Activated naive CD8-positive, alpha-beta T cell treated with anti-CD3 and anti-CD28 coated beads for 36 hours (primary cell): ENCODE results near the gene TUSC2. TPM values are rescaled to one million over a fixed set of nuclear protein-coding genes. Genes with fewer than 3 reads are reported as not detected.
"Not testable (repeated sequence)": the region's sequence is repeated elsewhere in the genome, so short reads cannot be mapped to it uniquely, and the experiment has no call there.

Experiments
- DNase-seq: peaks from one replicate; pipeline ENCODE4 v3.0.0; 2021
- H3K27ac Mint-ChIP-seq: one replicate; pipeline ENCODE4 v1.8.0; 2022; ENCODE audit warnings: mild to moderate bottlenecking, moderate library complexity, mixed read lengths
- H3K27me3 Mint-ChIP-seq: one replicate; pipeline ENCODE4 v1.8.0; 2022; ENCODE audit warnings: mild to moderate bottlenecking, mixed read lengths
- H3K36me3 Mint-ChIP-seq: one replicate; pipeline ENCODE4 v1.8.0; 2021; ENCODE audit warnings: mild to moderate bottlenecking, mixed read lengths
- H3K4me1 Mint-ChIP-seq: one replicate; pipeline ENCODE4 v1.8.0; 2021; ENCODE audit warnings: mixed read lengths
- H3K4me3 Mint-ChIP-seq: one replicate; pipeline ENCODE4 v1.8.0; 2022; ENCODE audit warnings: mild to moderate bottlenecking, moderate library complexity, mixed read lengths
- H3K9me3 Mint-ChIP-seq: one replicate; pipeline ENCODE4 v1.8.0; 2022; ENCODE audit warnings: mixed read lengths
- total RNA-seq, 2 experiments: library from RNA; stranded (reverse); gene quantifications; one replicate each; pipeline ENCODE4 v1.2.3, GENCODE V29; 2021

The TUSC2 gene
- total RNA-seq, 2 experiments from 2014 or later, result 26.8 to 29.1 TPM

GRCh38 chr3:50290161-50290641 is 37.8 kb downstream of the TUSC2 start:
- H3K27me3 Mint-ChIP-seq, result no peaks in the 10 kb centered on the region
- H3K9me3 Mint-ChIP-seq, result no peaks in the 10 kb centered on the region
- no peak for DNase-seq
- H3K27ac Mint-ChIP-seq, result no peak overlapping the region
- H3K36me3 Mint-ChIP-seq, result peaks cover 22% of the 10 kb centered on the region
- peak overlapping the region; percentile 97 for H3K4me3 Mint-ChIP-seq
- peaks cover 8% of the 10 kb centered on the region for H3K4me1 Mint-ChIP-seq

- no peaks in the 10 kb centered on the region for H3K9me3 Mint-ChIP-seq
- no peak for DNase-seq
- no peak overlapping the region for H3K27ac Mint-ChIP-seq
- H3K4me1 Mint-ChIP-seq, result peaks cover 8% of the 10 kb centered on the region
- H3K36me3 Mint-ChIP-seq, result peaks cover 22% of the 10 kb centered on the region
- no peaks in the 10 kb centered on the region for H3K27me3 Mint-ChIP-seq
- H3K4me3 Mint-ChIP-seq, result no peak overlapping the region
These were observed 38.9 kb downstream of the TUSC2 start for GRCh38 chr3:50289130-50289529.

- Mint-ChIP-seq H3K36me3 (peaks cover 22% of the 10 kb centered on the region), H3K4me1 (peaks cover 8% of the 10 kb centered on the region), H3K4me3 (no peak overlapping the region), H3K27me3 (no peaks in the 10 kb centered on the region), H3K27ac (no peak overlapping the region), H3K9me3 (no peaks in the 10 kb centered on the region)
- no peak for DNase-seq
These were observed 39.5 kb downstream of the TUSC2 start for GRCh38 chr3:50288387-50289007.

GRCh38 chr3:50287262-50287661 is 40.8 kb downstream of the TUSC2 start:
- Mint-ChIP-seq H3K4me3 (no peak overlapping the region), H3K4me1 (peaks cover 2% of the 10 kb centered on the region), H3K27ac (no peak overlapping the region), H3K27me3 (no peaks in the 10 kb centered on the region), H3K36me3 (peaks cover 22% of the 10 kb centered on the region), H3K9me3 (no peaks in the 10 kb centered on the region)
- no peak for DNase-seq

- H3K4me1 Mint-ChIP-seq, result peaks cover 2% of the 10 kb centered on the region
- no peak overlapping the region for H3K4me3 Mint-ChIP-seq
- DNase-seq, result no peak
- no peak overlapping the region for H3K27ac Mint-ChIP-seq
- peaks cover 22% of the 10 kb centered on the region for H3K36me3 Mint-ChIP-seq
- no peaks in the 10 kb centered on the region for H3K9me3 Mint-ChIP-seq
- no peaks in the 10 kb centered on the region for H3K27me3 Mint-ChIP-seq
These were observed 41.4 kb downstream of the TUSC2 start for GRCh38 chr3:50286322-50287227.

GRCh38 chr3:50284121-50284520 is 43.9 kb downstream of the TUSC2 start:
- H3K4me1 Mint-ChIP-seq, H3K27ac Mint-ChIP-seq, H3K4me3 Mint-ChIP-seq, DNase-seq, H3K9me3 Mint-ChIP-seq, H3K27me3 Mint-ChIP-seq: not testable (repeated sequence)
- peaks cover 15% of the 10 kb centered on the region for H3K36me3 Mint-ChIP-seq

- no peak overlapping the region for H3K4me3 Mint-ChIP-seq
These were observed 48.6 kb downstream of the TUSC2 start for GRCh38 chr3:50279255-50280016.

GRCh38 chr3:50278880-50279224 is 49.2 kb downstream of the TUSC2 start, which contains the start of gene LSMEM2:
LSMEM2 (plus strand) TSS chr3:50279087; CDS start chr3:50279114, 27 bp downstream.
- no peak within 1 kb of the TSS for H3K27ac Mint-ChIP-seq
- peaks cover 14% of the 10 kb centered on the region for H3K4me1 Mint-ChIP-seq
- no peak for DNase-seq
- H3K36me3 Mint-ChIP-seq, result no peaks in the 10 kb centered on the region
- H3K9me3 Mint-ChIP-seq, result no peaks in the 10 kb centered on the region
- H3K27me3 Mint-ChIP-seq, result peaks cover 37% of the 10 kb centered on the region
- no peak within 1 kb of the TSS for H3K4me3 Mint-ChIP-seq

More at GRCh38 chr3:50279255-50280016, 48.6 kb downstream of the TUSC2 start:
- Mint-ChIP-seq H3K27me3 (peaks cover 31% of the 10 kb centered on the region), H3K36me3 (no peaks in the 10 kb centered on the region), H3K9me3 (no peaks in the 10 kb centered on the region), H3K27ac (no peak overlapping the region), H3K4me1 (peaks cover 10% of the 10 kb centered on the region)
- DNase-seq, result no peak

- Mint-ChIP-seq H3K27me3 (peaks cover 40% of the 10 kb centered on the region), H3K27ac (no peak overlapping the region), H3K4me1 (peaks cover 14% of the 10 kb centered on the region), H3K4me3 (no peak overlapping the region), H3K36me3 (no peaks in the 10 kb centered on the region), H3K9me3 (no peaks in the 10 kb centered on the region)
- DNase-seq, result no peak
These were observed 49.7 kb downstream of the TUSC2 start for GRCh38 chr3:50278123-50278879.

- no peak overlapping the region for H3K27ac Mint-ChIP-seq
- peaks cover 46% of the 10 kb centered on the region for H3K27me3 Mint-ChIP-seq
These were observed 51.3 kb downstream of the TUSC2 start for GRCh38 chr3:50276762-50277101.

GRCh38 chr3:50275996-50276761 is 51.8 kb downstream of the TUSC2 start:
- H3K27me3 Mint-ChIP-seq, result peaks cover 51% of the 10 kb centered on the region
- no peaks in the 10 kb centered on the region for H3K36me3 Mint-ChIP-seq
- no peaks in the 10 kb centered on the region for H3K9me3 Mint-ChIP-seq
- peaks cover 23% of the 10 kb centered on the region for H3K4me1 Mint-ChIP-seq
- peak; percentile 58 for DNase-seq
- peak overlapping the region; percentile 45 for H3K4me3 Mint-ChIP-seq
- H3K27ac Mint-ChIP-seq, result no peak overlapping the region

More at GRCh38 chr3:50276762-50277101, 51.3 kb downstream of the TUSC2 start:
- Mint-ChIP-seq H3K4me3 (no peak overlapping the region), H3K4me1 (peaks cover 20% of the 10 kb centered on the region), H3K36me3 (no peaks in the 10 kb centered on the region), H3K9me3 (no peaks in the 10 kb centered on the region)
- DNase-seq, result no peak

GRCh38 chr3:50275141-50275995 is 52.7 kb downstream of the TUSC2 start:
- peaks cover 51% of the 10 kb centered on the region for H3K27me3 Mint-ChIP-seq
- no peaks in the 10 kb centered on the region for H3K36me3 Mint-ChIP-seq
- DNase-seq, result no peak
- H3K27ac Mint-ChIP-seq, result no peak overlapping the region
- H3K9me3 Mint-ChIP-seq, result no peaks in the 10 kb centered on the region
- peaks cover 23% of the 10 kb centered on the region for H3K4me1 Mint-ChIP-seq
- peak overlapping the region; percentile 45 for H3K4me3 Mint-ChIP-seq
